Gastrocnemius medialis (tissue), 4 donors: ENCODE results near the gene HOXA7.

Experiments used
- CTCF ChIP-seq, 5 experiments: fragments of 450-650 bp in 3 of 5; fragments of 200-600 bp in 2 of 5; sonication (generic) in 2 of 5; IDR thresholded peaks in 4 of 5; conservative IDR thresholded peaks in 1 of 5; 1 replicate in 4 of 5; 2 replicates in 1 of 5; pipeline ENCODE4 v1.5.1; 2016 to 2019; ENCODE audit warnings: antibody characterized with exemption in 5 of 5, mild to moderate bottlenecking in 3 of 5, moderate library complexity in 3 of 5
- POLR2A ChIP-seq, 2 donors: fragments of 450-650 bp; IDR thresholded peaks; one replicate each; pipeline ENCODE4 v1.6.1; 2017; ENCODE audit warnings: antibody characterized with exemption in 2 of 2, mild to moderate bottlenecking in 2 of 2, moderate library complexity in 2 of 2

GRCh38 chr7:27191161-27191731 lies 34.8 kb upstream of the HOXA7 start:
- TF ChIP-seq CTCF (IDR thresholded peaks at IDR 0.05 in 4 of 5, conservative IDR thresholded peaks at IDR 0.05 in 1 of 5) (no peak), POLR2A (IDR thresholded peaks at IDR 0.05) (no peak)
